Activated T-helper 17 cell treated with anti-CD3 and anti-CD28 coated beads, Interleukin-2, amount 50 U/mL, for 72 hours (primary cell): Measurements from ENCODE around the gene ZNF891. TPM values are rescaled to one million over a fixed set of nuclear protein-coding genes. Genes with fewer than 3 reads are reported as not detected.

Source experiments
- ATAC-seq: fragments of 150-1000 bp; cut with Tn5 transposase; replicated peaks from 2 replicates; pipeline ENCODE4 v1.10.0; 2021; ENCODE audit warnings: mild to moderate bottlenecking, moderate library complexity
- H3K27ac Mint-ChIP-seq: one replicate; pipeline ENCODE4 v1.8.0; 2022; ENCODE audit warnings: mixed read lengths
- H3K27me3 Mint-ChIP-seq: one replicate; pipeline ENCODE4 v1.8.0; 2022; ENCODE audit warnings: mixed read lengths
- H3K36me3 Mint-ChIP-seq: one replicate; pipeline ENCODE4 v1.8.0; 2022; ENCODE audit warnings: low read depth, mild to moderate bottlenecking, mixed read lengths
- H3K4me1 Mint-ChIP-seq: one replicate; pipeline ENCODE4 v1.8.0; 2022; ENCODE audit warnings: mixed read lengths
- H3K4me3 Mint-ChIP-seq: one replicate; pipeline ENCODE4 v1.8.0; 2022; ENCODE audit warnings: mild to moderate bottlenecking, mixed read lengths
- H3K9me3 Mint-ChIP-seq: one replicate; pipeline ENCODE4 v1.8.0; 2022; ENCODE audit warnings: mixed read lengths
- total RNA-seq, 2 donors: library from RNA; stranded (reverse); gene quantifications; one replicate each; pipeline ENCODE4 v1.2.3, GENCODE V29; 2022

ZNF891 gene
- total RNA-seq, 2 donors from 2014 or later = 1.4 to 2.4 TPM

GRCh38 chr12:133105620-133106019, 24.5 kb downstream of the ZNF891 start:
- no peaks in the 10 kb centered on the region for H3K4me1 Mint-ChIP-seq
- H3K27me3 Mint-ChIP-seq = no peaks in the 10 kb centered on the region
- H3K4me3 Mint-ChIP-seq = no peak overlapping the region
- H3K36me3 Mint-ChIP-seq = peaks cover 94% of the 10 kb centered on the region
- H3K27ac Mint-ChIP-seq = no peak overlapping the region
- peaks cover 54% of the 10 kb centered on the region for H3K9me3 Mint-ChIP-seq
- ATAC-seq = no peak

- ATAC-seq = no peak
- no peak overlapping the region for H3K4me3 Mint-ChIP-seq
- H3K36me3 Mint-ChIP-seq = peaks cover 71% of the 10 kb centered on the region
- H3K27ac Mint-ChIP-seq = no peak overlapping the region
- peaks cover 26% of the 10 kb centered on the region for H3K9me3 Mint-ChIP-seq
- H3K4me1 Mint-ChIP-seq = no peaks in the 10 kb centered on the region
- no peaks in the 10 kb centered on the region for H3K27me3 Mint-ChIP-seq
These were observed 46.7 kb downstream of the ZNF891 start for GRCh38 chr12:133083345-133083744.

GRCh38 chr12:133081159-133081780, 48.8 kb downstream of the ZNF891 start:
- H3K27ac Mint-ChIP-seq = no peak overlapping the region
- H3K36me3 Mint-ChIP-seq = peaks cover 50% of the 10 kb centered on the region
- no peak overlapping the region for H3K4me3 Mint-ChIP-seq
- H3K9me3 Mint-ChIP-seq = peaks cover 28% of the 10 kb centered on the region
- no peak for ATAC-seq
- no peaks in the 10 kb centered on the region for H3K27me3 Mint-ChIP-seq
- H3K4me1 Mint-ChIP-seq = no peaks in the 10 kb centered on the region

GRCh38 chr12:133080368-133081158, 49.5 kb downstream of the ZNF891 start, which contains the start of gene ZNF140:
Gene ZNF140, plus strand, starts transcription at chr12:133080923. Its CDS starts 398 bp downstream, at chr12:133081321.
- Mint-ChIP-seq H3K36me3 (peaks cover 43% of the 10 kb centered on the region), H3K27ac (no peak within 1 kb of the TSS), H3K9me3 (peaks cover 28% of the 10 kb centered on the region)

GRCh38 chr12:133080026-133080367, 50.1 kb downstream of the ZNF891 start:
- peak; percentile 86 for ATAC-seq
- Mint-ChIP-seq H3K36me3 (peaks cover 37% of the 10 kb centered on the region), H3K27ac (no peak overlapping the region), H3K27me3 (no peaks in the 10 kb centered on the region), H3K4me1 (no peaks in the 10 kb centered on the region), H3K9me3 (peaks cover 32% of the 10 kb centered on the region), H3K4me3 (no peak overlapping the region)

More at GRCh38 chr12:133080368-133081158, 49.5 kb downstream of the ZNF891 start, which contains the start of gene ZNF140:
- Mint-ChIP-seq H3K27me3 (no peaks in the 10 kb centered on the region), H3K4me3 (no peak within 1 kb of the TSS), H3K4me1 (no peaks in the 10 kb centered on the region)
- peak; percentile 74 for ATAC-seq

- peaks cover 30% of the 10 kb centered on the region for H3K9me3 Mint-ChIP-seq
- H3K4me1 Mint-ChIP-seq = no peaks in the 10 kb centered on the region
- no peak overlapping the region for H3K4me3 Mint-ChIP-seq
- H3K36me3 Mint-ChIP-seq = no peaks in the 10 kb centered on the region
- ATAC-seq = no peak
- H3K27me3 Mint-ChIP-seq = no peaks in the 10 kb centered on the region
- H3K27ac Mint-ChIP-seq = no peak overlapping the region
These were observed 56.2 kb downstream of the ZNF891 start for GRCh38 chr12:133073836-133074235.

GRCh38 chr12:133063556-133063955, 66.5 kb downstream of the ZNF891 start:
- no peak overlapping the region for H3K4me3 Mint-ChIP-seq
- no peaks in the 10 kb centered on the region for H3K4me1 Mint-ChIP-seq
- H3K27me3 Mint-ChIP-seq = no peaks in the 10 kb centered on the region
- H3K36me3 Mint-ChIP-seq = peaks cover 10% of the 10 kb centered on the region
- H3K27ac Mint-ChIP-seq = no peak overlapping the region
- peaks cover 44% of the 10 kb centered on the region for H3K9me3 Mint-ChIP-seq
- peak; percentile 64 for ATAC-seq

- Mint-ChIP-seq H3K9me3 (peaks cover 49% of the 10 kb centered on the region), H3K4me1 (no peaks in the 10 kb centered on the region), H3K36me3 (peaks cover 26% of the 10 kb centered on the region), H3K27me3 (no peaks in the 10 kb centered on the region), H3K27ac (no peak overlapping the region), H3K4me3 (no peak overlapping the region)
- no peak for ATAC-seq
These were observed 68.1 kb downstream of the ZNF891 start for GRCh38 chr12:133061954-133062353.

GRCh38 chr12:133058203-133059113, 71.6 kb downstream of the ZNF891 start:
- H3K36me3 Mint-ChIP-seq = peaks cover 58% of the 10 kb centered on the region
- no peak for ATAC-seq
- H3K9me3 Mint-ChIP-seq = peaks cover 36% of the 10 kb centered on the region
- H3K27ac Mint-ChIP-seq = peak overlapping the region; percentile 15
- H3K27me3 Mint-ChIP-seq = no peaks in the 10 kb centered on the region
- H3K4me3 Mint-ChIP-seq = no peak overlapping the region
- no peaks in the 10 kb centered on the region for H3K4me1 Mint-ChIP-seq

GRCh38 chr12:133057446-133057845, 72.6 kb downstream of the ZNF891 start:
- no peak overlapping the region for H3K27ac Mint-ChIP-seq
- H3K4me1 Mint-ChIP-seq = no peaks in the 10 kb centered on the region
- ATAC-seq = no peak
- H3K27me3 Mint-ChIP-seq = no peaks in the 10 kb centered on the region
- peaks cover 68% of the 10 kb centered on the region for H3K36me3 Mint-ChIP-seq
- H3K9me3 Mint-ChIP-seq = peaks cover 34% of the 10 kb centered on the region
- no peak overlapping the region for H3K4me3 Mint-ChIP-seq

Other genes starting within 250 kb of the ZNF891 start
- 10 to 100 TPM; 41.5 to 59.9 TPM for gene CHFR, start 242.7 kb downstream of the ZNF891 start, total RNA-seq
- 1 to 10 TPM; 8.3 to 8.5 TPM for gene ZNF605, start 174.0 kb downstream of the ZNF891 start, total RNA-seq
- 10 to 100 TPM; 15.6 to 17.7 TPM for gene ZNF26, start 143.9 kb downstream of the ZNF891 start, total RNA-seq
- gene ZNF84, start 92.8 kb downstream of the ZNF891 start, total RNA-seq = 10 to 100 TPM; 13.7 to 30.0 TPM
- gene ZNF140, start 49.4 kb downstream of the ZNF891 start, total RNA-seq = 10 to 100 TPM in 1 of 2 donors, 1 to 10 TPM in 1; 8.9 to 14.5 TPM
- 1 to 10 TPM; 1.7 to 6.2 TPM for gene ZNF10, start 353 bp upstream of the ZNF891 start, total RNA-seq
- gene ZNF268, start 51.2 kb upstream of the ZNF891 start, total RNA-seq = 10 to 100 TPM; 11.1 to 15.7 TPM
- not detected for gene ANHX, start 105.6 kb upstream of the ZNF891 start, total RNA-seq